HUDEP-2 (cell line): Measurements from ENCODE around the gene PPP1R14C.

ENCODE experiments used
- DNase-seq, 76 experiments: peaks; one replicate each; lab custom pipeline; 2025; ENCODE audit not compliant: unreplicated experiment in 76 of 76; lab: John Stamatoyannopoulos, UW

Gene PPP1R14C, protein sequence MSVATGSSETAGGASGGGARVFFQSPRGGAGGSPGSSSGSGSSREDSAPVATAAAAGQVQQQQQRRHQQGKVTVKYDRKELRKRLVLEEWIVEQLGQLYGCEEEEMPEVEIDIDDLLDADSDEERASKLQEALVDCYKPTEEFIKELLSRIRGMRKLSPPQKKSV

DNA sequence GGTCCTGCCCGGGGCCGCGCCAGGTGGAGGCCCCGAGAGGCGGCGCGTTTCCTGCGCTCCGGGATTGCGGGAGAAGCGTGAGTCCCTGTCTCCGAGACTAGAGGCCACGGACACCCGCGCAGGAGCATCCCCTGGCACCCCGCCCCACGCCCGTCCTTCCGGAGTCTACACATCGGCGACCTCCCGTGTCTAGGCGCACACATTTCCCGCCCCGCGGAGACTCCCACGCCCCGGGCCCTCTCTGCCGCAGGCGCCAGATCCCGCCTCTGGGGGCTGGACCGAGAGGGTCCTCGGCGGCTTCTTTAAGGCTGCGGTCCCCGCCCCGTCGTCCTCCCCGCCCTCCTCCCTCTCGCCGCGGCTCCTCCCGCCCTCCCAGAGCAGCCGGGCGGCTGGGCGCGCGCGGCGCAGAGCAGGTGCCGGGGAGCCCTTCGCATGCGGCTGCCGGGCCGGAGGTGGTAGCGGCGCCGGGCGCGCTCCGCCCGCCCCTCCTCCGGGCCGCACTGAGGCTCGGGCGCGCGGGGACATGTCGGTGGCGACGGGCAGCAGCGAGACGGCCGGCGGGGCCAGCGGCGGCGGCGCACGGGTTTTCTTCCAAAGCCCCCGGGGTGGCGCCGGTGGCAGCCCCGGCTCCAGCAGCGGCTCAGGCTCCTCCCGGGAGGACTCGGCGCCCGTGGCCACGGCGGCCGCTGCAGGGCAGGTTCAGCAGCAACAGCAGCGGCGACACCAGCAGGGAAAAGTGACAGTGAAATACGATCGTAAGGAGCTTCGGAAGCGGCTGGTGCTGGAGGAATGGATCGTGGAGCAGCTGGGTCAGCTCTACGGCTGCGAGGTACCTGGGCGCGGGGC, at the start of gene PPP1R14C:
PPP1R14C (plus strand) TSS at position 375 of the 846 bp plus-strand sequence; CDS start at position 524, 149 bp downstream.
- no peak for DNase-seq

DNA sequence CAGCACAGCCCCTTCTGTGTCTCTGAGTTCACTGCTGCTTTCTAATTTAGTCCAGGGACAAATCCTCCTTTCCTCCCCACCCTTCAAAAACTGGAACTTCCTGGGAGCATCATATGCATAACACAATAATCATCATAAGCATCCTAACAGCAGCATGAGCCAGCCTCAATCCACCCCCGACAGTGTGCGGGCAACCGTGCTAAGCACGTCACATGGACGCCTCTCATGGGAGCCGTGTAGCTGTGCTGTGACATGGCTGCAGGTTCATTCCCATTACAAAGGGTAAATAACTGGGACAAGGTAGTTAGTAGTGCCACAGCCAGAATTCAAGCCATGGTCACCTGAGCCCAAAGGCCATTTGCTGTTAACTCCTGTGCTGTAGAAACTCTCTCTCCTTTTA, 49.4 kb upstream of the PPP1R14C start:
- no peak for DNase-seq

DNA sequence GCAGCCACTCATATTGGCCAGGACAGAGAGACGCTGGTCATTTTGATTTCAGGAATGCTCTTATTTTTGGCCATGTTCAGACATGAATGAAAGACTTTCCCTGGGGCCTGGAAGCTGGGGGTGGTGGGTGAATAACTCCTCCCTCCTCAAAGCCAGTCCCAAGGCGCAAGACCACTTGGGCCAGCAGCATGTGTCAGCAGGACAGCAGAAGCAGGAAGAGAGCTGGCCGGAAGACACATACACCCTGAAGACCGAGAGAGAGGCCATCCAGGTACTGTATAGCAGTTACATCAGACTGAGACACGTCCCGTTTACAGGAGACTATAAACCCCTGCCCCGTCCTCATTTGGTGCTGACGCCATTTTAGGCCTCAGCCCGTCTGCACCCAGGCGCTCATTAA, 44.7 kb upstream of the PPP1R14C start:
- DNase-seq: no peak

DNA sequence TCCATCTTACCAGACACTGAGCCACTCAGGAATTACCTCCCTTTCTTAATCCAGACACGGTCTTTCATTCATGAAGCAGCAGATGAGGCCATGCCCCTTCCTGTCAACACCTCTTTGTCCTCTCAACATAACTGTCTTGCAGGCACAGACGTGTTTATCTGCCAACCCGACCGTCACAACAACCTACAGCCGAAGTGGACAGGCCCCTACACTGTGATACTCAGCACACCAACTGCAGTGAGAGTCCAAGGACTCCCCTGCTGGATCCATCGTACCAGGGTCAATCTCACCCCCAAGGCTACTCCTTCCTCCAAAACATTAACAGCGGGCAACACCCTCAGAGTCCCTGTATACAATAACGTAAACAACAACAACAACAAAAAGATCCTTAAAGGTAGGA, 43.3 kb upstream of the PPP1R14C start:
- no peak for DNase-seq

DNA sequence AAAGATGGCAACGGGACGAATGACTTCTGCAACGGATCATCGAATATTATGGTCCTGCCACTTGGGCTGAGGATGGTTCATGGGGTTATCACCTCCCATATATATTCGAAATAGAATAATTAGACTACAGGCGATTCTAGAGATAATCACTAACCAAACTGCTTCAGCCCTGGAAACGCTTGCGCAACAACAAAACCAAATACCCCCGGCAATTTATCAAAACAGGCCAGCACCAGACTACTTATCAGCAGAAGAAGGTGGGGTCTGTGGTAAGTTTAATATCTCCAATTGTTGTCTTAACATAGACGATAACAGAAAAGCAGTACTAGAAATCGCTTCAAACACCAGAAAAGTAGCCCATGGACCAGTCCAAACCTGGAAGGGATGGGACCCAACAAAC, 42.9 kb upstream of the PPP1R14C start:
- no peak for DNase-seq

DNA sequence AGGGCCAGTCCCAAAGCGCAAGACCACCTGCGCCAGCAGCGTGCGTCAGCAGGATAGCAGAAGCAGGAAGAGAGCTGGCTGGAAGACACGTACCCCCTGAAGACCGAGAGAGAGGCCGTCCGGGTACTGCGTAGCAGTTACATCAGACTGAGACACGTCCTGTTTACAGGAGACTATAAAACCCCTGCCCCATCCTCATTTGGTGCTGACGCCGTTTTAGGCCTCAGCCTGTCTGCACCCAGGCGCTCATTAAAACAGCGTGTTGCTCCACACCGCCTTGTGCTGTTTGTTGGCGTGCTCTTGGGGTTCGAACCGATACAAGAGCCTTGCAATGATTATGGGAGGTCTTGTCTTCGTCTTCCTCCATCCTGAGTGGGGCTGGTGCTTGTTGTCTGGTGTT, 42.1 kb upstream of the PPP1R14C start:
- DNase-seq: no peak

DNA sequence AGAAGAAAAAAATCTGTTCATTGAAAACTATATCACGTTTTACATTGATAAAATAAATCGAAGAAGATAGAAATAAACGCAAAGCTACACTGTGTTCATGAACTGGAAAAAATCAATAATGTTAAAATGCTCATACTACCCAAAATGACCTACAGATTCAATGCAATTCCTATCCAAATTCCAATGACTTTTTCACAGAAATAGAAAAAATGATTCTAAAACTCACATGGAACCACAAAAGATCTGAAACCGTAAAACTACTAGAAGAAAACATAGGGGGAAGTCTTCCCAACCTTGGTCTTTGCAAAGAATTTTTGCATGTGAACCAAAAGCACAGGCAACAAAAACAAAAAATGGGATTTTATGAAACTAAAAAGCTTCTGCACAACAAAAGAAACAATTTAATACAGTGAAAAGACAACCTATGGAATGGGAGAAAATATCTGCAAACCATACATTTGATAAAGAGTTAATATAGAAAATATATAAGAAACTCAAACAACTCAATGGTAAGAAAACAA, 40.0 kb upstream of the PPP1R14C start:
- no peak for DNase-seq

DNA sequence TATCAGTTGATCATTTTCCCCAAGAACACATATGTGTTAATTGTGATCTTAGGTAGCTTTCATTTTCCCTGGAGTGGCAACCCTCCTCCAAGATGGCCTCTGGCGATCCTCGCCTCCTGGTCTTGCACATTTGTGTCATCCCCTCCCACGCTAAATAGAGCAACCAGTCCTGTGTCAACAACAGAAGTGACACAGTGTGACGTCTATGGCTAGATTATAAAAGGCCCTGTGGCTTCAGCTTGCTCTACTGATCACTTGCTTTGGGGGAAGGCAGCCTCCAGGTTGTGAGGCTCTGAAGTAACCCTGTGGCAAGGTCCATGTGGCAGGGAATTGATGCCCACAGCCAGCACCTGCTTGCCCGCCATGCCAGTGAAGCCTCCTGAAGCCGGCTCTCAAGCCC, 30.6 kb upstream of the PPP1R14C start:
- no peak for DNase-seq

DNA sequence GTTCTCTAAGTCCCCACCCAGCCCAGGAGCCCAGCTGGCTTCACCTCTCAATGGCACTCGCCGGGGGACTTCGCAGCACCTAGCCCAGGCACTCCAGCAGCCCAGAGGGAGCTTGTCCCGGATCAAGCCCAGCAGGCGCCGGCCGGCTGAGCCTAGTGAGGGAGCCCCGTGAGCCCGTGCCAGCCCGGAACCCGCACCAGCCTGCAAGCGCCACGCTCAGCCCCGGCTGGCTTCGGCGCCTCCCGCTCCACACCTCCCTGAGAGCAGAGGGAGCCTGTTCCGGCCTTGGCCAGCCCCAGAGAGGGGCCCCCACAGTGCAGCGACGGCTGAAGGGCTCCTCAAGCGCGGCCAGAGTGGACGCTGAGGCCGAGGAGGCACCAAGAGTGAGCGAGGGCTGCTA, 27.1 kb upstream of the PPP1R14C start:
- DNase-seq: no peak

DNA sequence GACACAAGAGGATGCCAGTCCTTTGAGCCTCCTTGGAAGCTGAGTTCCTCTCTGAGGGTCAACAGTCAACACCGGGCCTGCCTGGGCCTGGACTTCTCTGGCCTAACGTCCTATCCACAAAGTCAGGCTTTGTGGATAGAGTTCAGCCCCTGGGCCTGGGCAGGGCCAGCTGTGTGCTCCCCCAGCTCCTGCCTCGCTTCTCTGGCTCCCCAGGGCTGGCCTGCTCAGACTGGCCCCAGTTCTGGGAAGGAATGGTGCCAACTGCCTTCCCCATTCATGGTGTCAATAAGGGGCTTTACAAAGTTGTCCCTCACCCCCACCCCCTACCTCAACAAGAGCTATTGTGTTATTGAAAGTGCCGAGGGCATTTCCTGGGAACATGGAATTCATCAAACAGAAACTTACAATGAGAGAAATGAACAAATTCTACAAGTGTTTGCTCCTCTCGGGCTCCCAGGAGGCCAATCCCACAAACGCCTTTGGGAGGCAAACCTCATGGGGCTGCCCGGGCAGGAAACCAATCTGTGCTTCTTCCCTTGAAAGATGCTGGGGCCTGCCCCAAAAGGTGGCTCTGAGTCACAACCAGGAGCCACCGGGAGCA, 26.5 kb upstream of the PPP1R14C start:
- no peak for DNase-seq

DNA sequence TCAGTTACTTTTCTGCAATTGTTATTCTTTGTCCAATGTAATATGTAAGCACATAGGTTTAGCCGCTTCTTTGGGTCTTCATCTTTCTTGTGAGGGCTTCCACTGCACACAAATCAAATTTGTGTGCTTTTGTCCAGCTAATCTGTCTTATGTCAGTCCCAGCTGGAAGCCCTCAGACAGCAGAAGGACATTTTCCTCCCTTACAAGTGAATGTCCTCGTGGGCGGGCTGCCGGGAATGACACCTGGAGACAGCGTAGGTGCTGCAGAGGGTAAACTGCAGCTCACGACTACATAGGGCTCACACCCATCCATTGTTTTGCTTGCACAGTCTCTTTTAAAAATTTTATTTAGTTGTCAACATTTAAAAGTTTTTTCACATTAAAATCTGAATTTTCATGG, 24.6 kb upstream of the PPP1R14C start:
- no peak for DNase-seq

DNA sequence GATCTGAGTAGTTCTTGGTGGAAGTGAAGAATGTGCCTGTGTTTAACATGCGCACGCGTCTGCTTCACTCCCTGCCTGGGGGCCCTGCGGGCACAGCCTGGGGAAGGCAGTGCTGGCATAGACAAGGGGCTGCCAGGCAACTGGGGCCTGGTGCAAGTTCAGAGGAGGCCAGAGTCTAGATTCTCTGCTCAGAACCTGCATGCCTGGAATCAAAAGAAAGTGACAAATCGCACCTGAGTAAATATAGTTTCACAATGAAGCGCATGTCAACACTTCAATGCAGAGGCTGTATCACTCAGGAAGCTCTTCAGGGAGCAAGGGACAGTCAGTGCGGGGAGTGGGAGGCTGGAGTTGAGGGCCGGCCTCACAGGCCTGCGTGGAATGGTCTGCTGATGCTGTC, 24.2 kb upstream of the PPP1R14C start:
- DNase-seq: no peak

DNA sequence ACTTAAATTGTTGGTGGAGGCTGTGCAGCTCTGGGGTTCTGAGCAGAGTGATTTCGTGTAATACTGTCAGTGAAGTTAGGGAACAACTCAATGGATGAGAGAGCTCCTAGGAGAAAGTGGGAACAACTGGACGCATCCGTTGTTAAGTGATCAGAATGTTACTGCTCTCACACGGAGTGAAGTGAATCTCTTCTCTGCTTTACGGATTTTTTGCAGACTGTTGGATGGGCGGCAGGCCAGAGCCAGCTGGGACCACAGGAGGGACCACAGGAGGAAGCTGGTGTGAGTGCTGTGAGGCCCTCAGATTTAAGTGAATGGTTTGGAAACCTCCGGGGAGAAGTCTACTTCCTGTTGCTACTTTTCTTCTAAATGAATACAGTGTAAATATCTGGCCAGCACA, 23.7 kb upstream of the PPP1R14C start:
- DNase-seq: no peak

DNA sequence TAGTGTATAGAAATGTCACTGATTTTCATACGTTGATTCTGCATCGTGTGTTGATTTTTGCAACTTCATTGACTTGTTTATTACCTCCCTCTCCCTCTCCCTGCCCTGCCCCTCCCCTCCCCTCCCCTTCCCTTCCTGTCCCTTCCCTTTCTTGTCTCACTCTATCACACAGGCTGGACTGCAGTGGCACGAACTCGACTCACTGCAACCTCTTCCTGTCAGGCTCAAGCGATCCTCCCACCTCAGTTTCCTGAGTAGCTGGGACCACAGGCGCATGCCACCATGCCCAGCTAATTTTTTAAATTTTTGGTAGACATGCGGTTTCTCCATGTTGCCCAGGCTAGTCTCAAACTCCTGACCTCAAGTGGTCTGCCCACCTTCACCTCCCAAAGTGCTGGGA, 19.2 kb upstream of the PPP1R14C start:
- DNase-seq: no peak

DNA sequence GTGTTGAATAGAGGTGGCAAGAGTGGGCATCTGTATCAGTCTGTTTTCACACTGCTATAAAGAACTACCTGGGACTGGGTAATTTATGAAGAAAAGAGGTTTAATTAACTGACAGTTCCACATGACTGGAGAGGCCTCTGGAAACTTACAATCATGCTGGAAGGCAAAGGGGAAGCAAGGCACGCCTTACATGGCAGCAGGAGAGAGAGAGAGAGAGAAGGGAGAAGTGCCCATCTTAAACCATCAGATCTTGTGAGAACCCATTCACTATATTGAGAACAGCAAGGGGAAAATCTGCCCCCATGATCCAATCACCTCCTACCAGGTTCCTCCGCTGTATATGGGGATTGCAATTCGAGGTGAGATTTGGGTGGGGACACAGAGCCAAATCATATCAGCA, 18.6 kb upstream of the PPP1R14C start:
- no peak for DNase-seq

DNA sequence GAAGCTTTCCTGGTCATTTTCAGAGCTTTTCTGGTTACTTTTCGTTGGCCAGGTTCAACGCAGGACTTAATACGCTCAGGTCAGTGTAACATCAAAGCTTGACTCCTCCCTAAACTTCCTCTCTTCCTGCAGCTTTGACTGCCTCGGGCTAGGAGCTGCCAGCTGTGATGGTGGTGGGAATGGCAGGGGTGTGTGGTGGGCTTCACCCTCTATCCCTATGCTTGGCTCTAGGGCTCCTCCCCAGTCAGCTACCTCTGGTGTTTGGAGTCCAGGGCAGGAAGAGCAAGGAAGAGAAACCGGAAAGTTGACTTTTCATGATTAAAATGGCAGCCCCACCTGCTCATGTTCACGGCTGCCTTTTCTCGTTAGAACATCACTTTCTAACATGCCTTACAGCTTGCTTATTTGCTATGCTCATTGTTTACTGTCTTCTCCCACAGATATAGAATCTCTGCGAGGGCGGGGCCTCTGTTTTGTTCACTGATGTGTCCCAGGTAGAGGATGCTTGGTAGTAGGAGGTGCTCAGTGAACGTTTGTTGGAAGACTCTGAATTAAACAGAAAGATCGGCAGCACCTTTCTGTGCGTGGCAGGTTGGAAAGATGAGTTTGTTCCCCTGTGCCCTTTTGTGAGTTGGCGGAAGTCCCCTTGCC, 16.1 kb upstream of the PPP1R14C start:
- no peak for DNase-seq

DNA sequence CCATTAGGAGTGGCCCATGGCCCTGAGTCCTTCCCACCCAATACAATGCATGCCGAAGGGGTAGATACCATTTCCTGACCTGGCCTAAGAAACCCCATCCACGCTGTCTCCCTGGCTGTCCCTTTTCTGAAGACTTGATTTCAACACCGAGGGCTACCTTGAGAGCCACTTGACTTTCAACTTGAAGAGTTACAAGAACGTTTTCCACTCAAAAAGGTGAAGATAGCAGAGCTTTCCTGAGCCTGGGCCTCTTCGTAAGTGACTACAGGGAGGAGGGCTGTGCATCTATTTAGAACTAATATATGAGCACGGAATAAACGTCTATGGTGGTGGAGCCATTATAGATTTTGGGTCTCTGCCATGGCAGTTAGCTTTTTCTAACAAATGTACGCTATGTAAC, 14.4 kb upstream of the PPP1R14C start:
- DNase-seq: no peak

DNA sequence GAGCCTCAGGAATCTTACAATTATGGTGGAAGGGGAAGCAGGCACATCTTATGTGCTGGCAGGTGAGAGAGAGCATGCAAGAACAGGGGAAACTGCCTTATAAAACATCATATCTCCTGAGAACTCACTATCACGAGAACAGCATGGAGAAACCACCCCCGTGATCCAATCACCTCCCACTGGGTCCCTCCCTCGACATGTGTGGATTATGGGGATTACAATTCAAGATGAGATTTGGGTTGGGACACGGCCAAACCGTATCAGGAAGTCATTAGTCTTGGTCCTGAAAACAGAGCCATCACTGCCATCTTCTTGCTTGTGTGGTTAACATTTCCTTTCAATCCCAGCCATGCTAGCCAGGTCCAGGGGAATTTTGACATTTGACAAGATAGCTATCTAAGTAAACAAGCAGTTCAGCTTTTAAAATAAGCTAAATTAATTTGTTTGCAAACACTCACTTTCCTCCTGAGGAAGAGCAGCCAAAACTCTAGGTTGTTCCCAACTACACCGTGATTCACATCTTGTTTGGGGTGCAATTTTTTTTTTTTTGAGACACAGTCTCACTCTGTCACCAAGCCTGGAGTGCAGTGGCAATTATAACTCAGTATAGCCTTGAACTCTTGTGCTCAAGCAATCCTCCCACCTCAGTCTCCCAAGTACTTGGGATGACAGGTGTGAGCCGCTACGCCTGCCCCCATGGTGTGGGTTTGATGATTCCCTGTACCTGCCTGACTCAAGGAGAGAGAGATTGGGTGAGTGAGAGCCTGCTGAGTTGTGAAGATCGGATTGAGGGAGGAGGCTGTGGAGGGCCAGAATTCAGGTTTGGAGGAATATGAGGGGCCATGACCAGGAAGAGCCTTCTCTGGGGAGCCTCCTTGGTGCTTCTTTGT, 13.0 kb upstream of the PPP1R14C start:
- no peak for DNase-seq

DNA sequence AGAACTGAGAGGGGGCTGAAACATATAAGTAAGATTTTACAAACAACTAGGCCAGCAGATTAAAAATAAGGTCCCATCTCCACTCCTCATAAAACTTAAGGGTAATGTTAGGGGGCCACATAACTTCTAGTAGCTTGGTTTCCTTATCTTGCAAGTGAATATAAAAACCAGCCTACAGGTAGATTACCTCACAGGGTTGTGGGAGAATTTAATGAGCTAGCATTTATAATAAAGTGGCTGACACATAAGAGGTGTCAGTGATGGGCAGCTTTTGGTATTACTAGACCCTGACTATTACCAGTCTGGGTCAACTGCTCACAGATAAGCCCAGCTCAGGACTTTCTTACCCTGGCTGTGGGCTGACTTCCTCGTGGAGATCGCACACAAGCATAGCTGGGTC, 9.2 kb upstream of the PPP1R14C start:
- DNase-seq: no peak

DNA sequence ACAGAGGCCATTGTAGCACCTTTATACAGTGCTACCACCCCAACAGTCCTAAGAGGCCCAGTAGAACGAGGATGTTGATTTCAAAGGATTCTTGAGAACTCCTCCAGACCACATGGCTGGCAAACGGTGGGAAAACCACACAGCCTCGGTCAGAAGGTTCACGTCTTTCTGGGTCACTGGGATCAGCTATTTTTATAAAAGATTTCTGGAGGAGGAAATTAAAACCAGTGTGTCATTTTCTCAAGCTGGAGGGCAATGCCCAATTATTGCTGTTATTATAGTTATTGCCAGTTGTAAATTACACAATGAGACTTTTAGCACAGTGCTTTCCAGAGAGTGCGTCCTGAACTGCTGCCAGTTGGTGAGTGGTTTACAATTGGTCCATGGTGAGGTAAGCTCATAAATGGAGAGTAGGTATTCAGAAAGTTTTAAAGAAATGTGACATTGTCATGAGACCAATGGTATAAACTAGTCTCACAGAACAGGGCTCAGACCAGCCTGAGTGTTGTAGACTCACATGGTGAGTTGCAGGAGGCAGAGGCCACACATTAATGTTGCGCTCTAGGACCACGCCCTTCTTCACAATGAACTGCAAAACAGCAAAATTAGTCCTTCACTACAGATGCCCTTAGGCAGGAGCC, 8.4 kb upstream of the PPP1R14C start:
- DNase-seq: no peak
